PC-3 (cell line): ENCODE measurements around the gene THRB.

ENCODE experiments used
- CTCF ChIP-seq: fragments of 300-600 bp; sonication (generic); conservative IDR thresholded peaks from 2 replicates; pipeline ENCODE4 v1.5.1; 2017; ENCODE audit warnings: antibody characterized with exemption, low read depth, mild to moderate bottlenecking, low read length
- EZH2 ChIP-seq: fragments of 300-600 bp; sonication (generic); IDR thresholded peaks from one replicate; pipeline ENCODE4 v1.6.1; 2017; ENCODE audit warnings: antibody characterized with exemption, mild to moderate bottlenecking, low read length; ENCODE audit not compliant: unreplicated experiment
- EZH2phosphoT487 ChIP-seq: fragments of 300-600 bp; sonication (generic); IDR thresholded peaks from 2 replicates; pipeline ENCODE4 v1.6.1; 2018; ENCODE audit warnings: mild to moderate bottlenecking, antibody characterized with exemption, low read length, borderline replicate concordance

DNA sequence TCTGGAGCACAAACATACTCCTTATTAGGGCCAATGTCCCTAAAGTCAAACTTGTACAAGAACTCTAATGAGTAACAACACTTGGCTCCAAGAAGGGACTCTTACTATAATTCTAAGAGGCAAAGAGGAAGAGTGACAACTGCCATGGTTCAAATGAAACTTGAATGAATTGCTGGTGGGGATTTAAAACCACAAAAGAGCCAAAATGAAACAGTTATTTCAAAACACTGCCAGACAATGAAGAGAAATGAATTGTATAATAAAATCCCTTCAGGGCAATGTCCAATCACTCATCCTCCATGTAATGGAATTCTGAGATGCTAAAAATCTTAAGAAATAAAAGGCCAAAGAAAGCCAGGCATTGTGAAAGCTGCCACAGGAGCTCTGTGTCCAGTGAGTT lies 14.2 kb downstream of the THRB start:
- TF ChIP-seq CTCF = no peak
- TF ChIP-seq EZH2 = no peak
- no peak for TF ChIP-seq EZH2phosphoT487
